ENCODE data around the gene FBXO46. TPM values are rescaled to one million over a fixed set of nuclear protein-coding genes. Genes with fewer than 3 reads are reported as not detected.
"Not testable (repeated sequence)": the region's sequence is repeated elsewhere in the genome, so short reads cannot be mapped to it uniquely, and the experiment has no call there.

The FBXO46 gene
- total RNA-seq, 1 experiment from 2014 or later = 40.1 TPM

- not testable (repeated sequence) for H3K9me3 Mint-ChIP-seq; H3K4me3 Mint-ChIP-seq; DNase-seq (ENCODE audit: low spot score); H3K27ac Mint-ChIP-seq; H3K27me3 Mint-ChIP-seq (ENCODE audit: low read depth); ATAC-seq
- POLR2A ChIA-PET = interaction anchor here (0.7 kb wide), 2 partner anchors 44 to 48 kb away, joined by 3 read pairs; no protein-coding TSS in a partner anchor
- Mint-ChIP-seq H3K4me1 (peaks cover 23% of the 10 kb centered on the region), H3K36me3 (peaks cover 29% of the 10 kb centered on the region)
- CTCF ChIA-PET = interaction anchor here (1.2 kb wide), 1 partner anchor 50 kb away, joined by 4 read pairs; the partner anchor contains the start of gene SIX5
- 0 out of 2 replicates have a peak, but pooled peaks have one; percentile 21 for TF ChIP-seq ZNF121 (CRISPR knock-in tag; IDR thresholded peaks at IDR 0.05)
These were observed 10.6 kb downstream of the FBXO46 start for GRCh38 chr19:45720065-45720464.

DNA sequence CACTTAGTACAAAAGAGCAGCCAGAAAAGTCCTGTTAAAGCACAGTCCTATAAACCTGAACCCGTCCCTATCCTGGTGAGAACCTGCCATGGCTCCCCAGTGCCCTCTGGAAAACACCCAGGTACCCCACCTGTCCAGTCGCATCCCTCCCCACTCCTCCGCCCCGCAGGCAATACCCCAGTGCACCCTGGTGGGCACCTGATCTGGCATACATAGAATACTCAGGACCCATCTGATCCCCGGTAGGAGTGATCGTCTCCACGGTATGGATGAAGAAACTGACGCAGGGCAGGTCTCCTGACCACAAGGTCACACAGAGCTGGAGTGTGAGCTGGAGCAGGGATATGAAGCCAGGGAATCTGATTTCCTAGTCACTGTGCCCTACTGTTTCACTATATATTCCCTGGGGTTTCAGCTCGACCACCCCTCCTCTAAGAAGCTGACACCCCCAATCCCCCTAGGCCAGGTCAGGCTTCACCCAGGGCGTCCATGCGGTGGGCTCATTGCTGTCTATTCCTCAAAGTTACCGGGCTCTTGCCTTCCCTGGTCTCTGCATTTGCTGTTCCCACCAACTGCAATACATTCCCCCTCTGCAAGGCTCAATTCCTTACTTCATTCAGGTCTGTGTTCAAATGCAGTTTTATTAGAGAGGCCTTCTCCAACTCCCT lies 12.6 kb downstream of the FBXO46 start:
- Mint-ChIP-seq H3K27ac (peak overlapping the region; percentile 97), H3K4me1 (peaks cover 25% of the 10 kb centered on the region), H3K4me3 (peak overlapping the region; percentile 97), H3K27me3 (ENCODE audit: low read depth) (no peaks in the 10 kb centered on the region; the same call in 1 of the 2 replicates), H3K36me3 (peaks cover 23% of the 10 kb centered on the region), H3K9me3 (no peaks in the 10 kb centered on the region)
- TF ChIP-seq TEAD1 (CRISPR knock-in tag; IDR thresholded peaks at IDR 0.05) (no peak), ZNF416 (CRISPR knock-in tag; IDR thresholded peaks at IDR 0.05) (peak; percentile 51; the same call in 1 of the 2 replicates)
- ChIA-PET POLR2A (interaction anchor here (0.6 to 5.8 kb wide), 9 partner anchors 12 to 102 kb away, joined by 3 to 115 read pairs (median 6); partner anchors contain the start of genes FBXO46, QPCTL, SIX5 and SNRPD2), CTCF (interaction anchor here (0.8 to 4.5 kb wide), 16 partner anchors 12 to 279 kb away, joined by 3 to 80 read pairs (median 4); partner anchors contain the start of genes FBXO46, QPCTL, RSPH6A and SIX5)
- DNase-seq (ENCODE audit: low spot score) (no peak), ATAC-seq (no peak)

DNA sequence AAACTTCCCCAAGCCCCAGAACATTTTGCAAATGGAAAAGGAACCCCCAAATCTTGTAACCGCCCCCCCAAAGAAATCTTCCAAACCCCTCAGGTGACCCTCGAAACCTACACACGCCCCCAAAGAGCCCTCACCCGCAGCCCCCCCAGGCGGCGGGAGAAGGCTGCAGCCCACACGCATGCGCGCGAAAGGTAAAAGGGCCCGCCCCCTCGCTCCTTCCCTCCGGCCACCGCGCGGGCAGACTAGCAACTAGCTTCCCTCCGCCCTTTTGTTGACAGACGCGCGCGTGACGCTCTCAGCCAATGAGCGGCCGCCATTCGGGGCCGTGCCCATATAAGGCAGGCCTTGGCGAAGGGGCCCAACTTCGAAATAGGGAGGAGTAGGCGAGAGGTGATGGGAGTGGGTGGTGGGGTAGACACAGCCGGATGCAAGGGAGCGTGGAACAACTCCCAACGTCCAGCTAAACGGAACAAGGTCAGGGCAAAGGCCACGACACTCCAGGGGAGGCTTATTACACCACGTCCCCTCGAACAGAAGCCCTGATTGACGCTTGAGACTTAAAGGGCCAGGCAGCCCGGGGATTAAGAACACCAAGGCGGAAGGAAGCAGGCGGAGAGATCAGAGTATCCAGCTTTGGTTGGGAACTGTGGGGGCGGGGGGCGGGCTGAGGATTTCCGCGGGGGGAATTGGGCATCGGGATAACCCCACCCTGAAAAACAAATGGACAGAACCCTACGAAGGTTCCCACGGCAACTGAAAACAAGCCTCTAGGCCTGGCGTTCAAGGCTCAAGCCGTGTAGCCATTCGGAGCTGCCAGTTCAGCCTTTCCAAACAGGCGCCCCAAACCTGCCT lies 13.3 kb downstream of the FBXO46 start:
- DNase-seq (ENCODE audit: low spot score) (peak; percentile 99), ATAC-seq (peak; percentile 98)
- H3K36me3 Mint-ChIP-seq = peaks cover 23% of the 10 kb centered on the region
- peak overlapping the region; percentile 97 for H3K4me3 Mint-ChIP-seq
- peaks cover 25% of the 10 kb centered on the region for H3K4me1 Mint-ChIP-seq
- no peaks in the 10 kb centered on the region; the same call in 1 of the 2 replicates for H3K27me3 Mint-ChIP-seq (ENCODE audit: low read depth)
- CTCF ChIA-PET = interaction anchor here (0.6 to 4.5 kb wide), 31 partner anchors 9 to 315 kb away, joined by 3 to 80 read pairs (median 4); partner anchors contain the start of genes FBXO46, MYPOP, QPCTL and RSPH6A
- POLR2A ChIA-PET = interaction anchor here (0.6 to 5.8 kb wide), 16 partner anchors 9 to 1730 kb away, joined by 3 to 115 read pairs (median 4); partner anchors contain the start of genes FBXO46, IRF2BP1, QPCTL and SIX5
- H3K27ac Mint-ChIP-seq = peak overlapping the region; percentile 97
- H3K9me3 Mint-ChIP-seq = no peaks in the 10 kb centered on the region
- TF ChIP-seq ZNF281 (CRISPR knock-in tag; IDR thresholded peaks at IDR 0.05) (no peak), CBFB (CRISPR knock-in tag; IDR thresholded peaks at IDR 0.05; ENCODE audit: low read depth) (no peak), HMGA2 (CRISPR knock-in tag; IDR thresholded peaks at IDR 0.05) (no peak), TCF7 (CRISPR knock-in tag; IDR thresholded peaks at IDR 0.05; ENCODE audit: low read depth) (no peak), HMGXB4 (CRISPR knock-in tag; IDR thresholded peaks at IDR 0.05) (no peak), ATF1 (CRISPR knock-in tag; IDR thresholded peaks at IDR 0.05) (no peak), SP1 (CRISPR knock-in tag; conservative IDR thresholded peaks at IDR 0.05) (peak; percentile 93), RORB (CRISPR knock-in tag; IDR thresholded peaks at IDR 0.05) (no peak), NR1H2 (CRISPR knock-in tag; IDR thresholded peaks at IDR 0.05) (no peak), FOXP1 (CRISPR knock-in tag; IDR thresholded peaks at IDR 0.05; ENCODE audit: borderline replicate concordance) (peak; percentile 69; the same call in 1 of the 2 replicates)
- TF ChIP-seq, protein P1, sequence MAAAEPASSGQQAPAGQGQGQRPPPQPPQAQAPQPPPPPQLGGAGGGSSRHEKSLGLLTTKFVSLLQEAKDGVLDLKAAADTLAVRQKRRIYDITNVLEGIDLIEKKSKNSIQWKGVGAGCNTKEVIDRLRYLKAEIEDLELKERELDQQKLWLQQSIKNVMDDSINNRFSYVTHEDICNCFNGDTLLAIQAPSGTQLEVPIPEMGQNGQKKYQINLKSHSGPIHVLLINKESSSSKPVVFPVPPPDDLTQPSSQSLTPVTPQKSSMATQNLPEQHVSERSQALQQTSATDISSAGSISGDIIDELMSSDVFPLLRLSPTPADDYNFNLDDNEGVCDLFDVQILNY (CRISPR knock-in tag; IDR thresholded peaks at IDR 0.05) = peak; percentile 56; the same call in 1 of the 2 replicates
- TF ChIP-seq, protein P2, sequence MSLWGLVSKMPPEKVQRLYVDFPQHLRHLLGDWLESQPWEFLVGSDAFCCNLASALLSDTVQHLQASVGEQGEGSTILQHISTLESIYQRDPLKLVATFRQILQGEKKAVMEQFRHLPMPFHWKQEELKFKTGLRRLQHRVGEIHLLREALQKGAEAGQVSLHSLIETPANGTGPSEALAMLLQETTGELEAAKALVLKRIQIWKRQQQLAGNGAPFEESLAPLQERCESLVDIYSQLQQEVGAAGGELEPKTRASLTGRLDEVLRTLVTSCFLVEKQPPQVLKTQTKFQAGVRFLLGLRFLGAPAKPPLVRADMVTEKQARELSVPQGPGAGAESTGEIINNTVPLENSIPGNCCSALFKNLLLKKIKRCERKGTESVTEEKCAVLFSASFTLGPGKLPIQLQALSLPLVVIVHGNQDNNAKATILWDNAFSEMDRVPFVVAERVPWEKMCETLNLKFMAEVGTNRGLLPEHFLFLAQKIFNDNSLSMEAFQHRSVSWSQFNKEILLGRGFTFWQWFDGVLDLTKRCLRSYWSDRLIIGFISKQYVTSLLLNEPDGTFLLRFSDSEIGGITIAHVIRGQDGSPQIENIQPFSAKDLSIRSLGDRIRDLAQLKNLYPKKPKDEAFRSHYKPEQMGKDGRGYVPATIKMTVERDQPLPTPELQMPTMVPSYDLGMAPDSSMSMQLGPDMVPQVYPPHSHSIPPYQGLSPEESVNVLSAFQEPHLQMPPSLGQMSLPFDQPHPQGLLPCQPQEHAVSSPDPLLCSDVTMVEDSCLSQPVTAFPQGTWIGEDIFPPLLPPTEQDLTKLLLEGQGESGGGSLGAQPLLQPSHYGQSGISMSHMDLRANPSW (CRISPR knock-in tag; conservative IDR thresholded peaks at IDR 0.05; ENCODE audit: low read depth) = no peak
- TF ChIP-seq, protein P3, sequence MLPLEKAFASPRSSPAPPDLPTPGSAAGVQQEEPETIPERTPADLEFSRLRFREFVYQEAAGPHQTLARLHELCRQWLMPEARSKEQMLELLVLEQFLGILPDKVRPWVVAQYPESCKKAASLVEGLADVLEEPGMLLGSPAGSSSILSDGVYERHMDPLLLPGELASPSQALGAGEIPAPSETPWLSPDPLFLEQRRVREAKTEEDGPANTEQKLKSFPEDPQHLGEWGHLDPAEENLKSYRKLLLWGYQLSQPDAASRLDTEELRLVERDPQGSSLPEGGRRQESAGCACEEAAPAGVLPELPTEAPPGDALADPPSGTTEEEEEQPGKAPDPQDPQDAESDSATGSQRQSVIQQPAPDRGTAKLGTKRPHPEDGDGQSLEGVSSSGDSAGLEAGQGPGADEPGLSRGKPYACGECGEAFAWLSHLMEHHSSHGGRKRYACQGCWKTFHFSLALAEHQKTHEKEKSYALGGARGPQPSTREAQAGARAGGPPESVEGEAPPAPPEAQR (CRISPR knock-in tag; IDR thresholded peaks at IDR 0.05) = no peak
